NCI-H748 treated with DMSO at 0.1 percent for 48 hours (cell line): ENCODE data around the gene B3GALNT2.
"Not testable (repeated sequence)": the region's sequence is repeated elsewhere in the genome, so short reads cannot be mapped to it uniquely, and the experiment has no call there.

Experiments used
- DNase-seq: peaks from one replicate; lab custom pipeline; 2025; lab: John Stamatoyannopoulos, UW

Gene B3GALNT2

DNA sequence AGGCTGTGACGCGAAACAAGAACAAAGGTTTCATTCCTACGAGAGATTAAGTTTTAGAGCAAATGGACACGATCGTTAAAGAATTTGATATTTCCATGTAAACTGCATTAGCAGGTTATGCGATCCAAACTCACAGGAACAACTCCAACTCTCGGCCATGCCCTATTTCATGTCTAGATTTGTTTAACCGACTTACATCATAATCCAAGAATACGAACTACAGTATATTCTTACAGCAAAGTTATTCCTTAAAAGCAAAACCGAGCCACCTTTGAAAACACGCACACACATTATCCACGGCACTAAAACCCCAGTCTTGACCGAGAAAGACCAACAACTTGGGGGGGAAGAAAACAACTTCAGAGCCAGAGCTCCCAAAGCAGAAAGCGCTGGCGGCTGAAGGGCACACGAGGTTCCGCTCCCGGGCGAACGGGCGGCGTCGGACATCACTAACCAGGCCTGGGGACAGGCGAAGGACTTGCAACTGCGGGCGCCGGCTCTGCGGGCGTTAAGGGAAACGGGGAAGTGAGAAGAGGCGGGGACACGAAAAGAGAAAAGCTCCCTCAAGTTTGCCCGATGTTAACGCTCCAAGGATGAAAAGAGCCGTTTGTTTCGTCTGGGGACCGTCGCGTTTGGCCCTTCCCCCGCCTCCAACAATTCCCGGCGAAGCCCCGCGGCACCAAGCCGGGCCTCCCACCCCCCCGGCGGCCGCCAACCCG lies 690 bp downstream of the B3GALNT2 start:
- DNase-seq = peak; percentile 38

DNA sequence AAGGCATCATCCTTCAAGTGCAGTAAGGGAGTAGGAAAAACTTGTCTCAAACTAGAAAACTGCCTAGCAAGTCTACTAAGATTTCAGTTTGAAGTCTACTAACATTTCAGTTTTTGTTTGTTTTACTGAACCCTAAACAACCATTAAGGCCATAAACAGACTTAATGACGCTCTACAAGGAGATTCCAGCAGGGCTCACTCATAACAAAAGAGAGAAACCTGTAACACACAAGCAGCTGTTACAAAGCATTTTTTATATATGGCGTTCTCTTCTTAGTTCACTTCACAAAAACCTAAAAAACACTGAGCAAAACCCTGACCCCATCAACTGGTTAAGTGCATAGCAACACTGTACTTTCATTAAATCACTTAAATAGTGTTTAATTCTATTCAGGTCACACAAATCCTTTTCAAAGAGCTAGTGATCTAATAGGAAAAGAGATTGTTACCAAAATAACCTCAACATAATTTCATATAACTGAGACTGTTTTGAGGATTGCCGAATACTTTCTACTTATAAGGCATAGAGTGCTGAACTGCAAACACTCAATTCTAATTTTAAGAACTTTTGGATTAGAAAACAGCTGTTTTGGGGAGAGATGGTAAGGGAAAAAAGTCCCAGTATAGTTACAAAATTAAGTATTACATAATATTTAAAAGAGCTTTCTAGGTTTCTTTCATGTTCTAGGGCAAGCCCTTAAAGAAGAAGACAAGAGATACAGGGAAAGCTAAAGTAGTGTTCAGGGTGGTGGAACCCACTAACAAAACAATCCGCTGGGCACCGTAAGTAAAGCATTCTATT lies 1.4 kb downstream of the B3GALNT2 start:
- DNase-seq = no peak

DNA sequence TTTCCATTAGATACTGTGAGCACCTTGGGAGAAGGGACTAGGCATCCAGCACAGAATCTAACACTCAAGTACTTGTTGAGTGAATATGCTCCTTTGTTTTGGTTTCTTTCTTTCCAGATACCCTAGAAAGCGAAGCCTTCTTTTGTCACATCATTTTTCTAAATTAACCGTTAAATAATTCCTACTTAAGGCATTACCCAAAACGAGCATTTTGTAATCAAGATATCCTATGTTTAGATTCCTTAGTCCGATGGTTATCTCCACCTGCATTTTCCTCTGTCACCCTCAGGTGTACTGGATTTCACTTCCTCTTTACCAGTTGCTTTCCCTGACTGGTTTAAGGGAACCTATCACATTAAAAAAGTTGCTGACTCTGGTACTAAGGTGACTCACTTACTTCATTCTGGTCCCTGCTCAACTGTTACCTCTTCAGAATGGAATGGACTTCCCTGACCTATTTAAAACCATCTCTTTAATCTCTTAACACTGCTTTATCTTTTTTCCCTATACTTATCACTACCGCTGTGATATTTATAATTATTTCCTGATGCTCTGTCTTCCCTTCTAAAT lies 3.2 kb downstream of the B3GALNT2 start:
- DNase-seq = no peak

DNA sequence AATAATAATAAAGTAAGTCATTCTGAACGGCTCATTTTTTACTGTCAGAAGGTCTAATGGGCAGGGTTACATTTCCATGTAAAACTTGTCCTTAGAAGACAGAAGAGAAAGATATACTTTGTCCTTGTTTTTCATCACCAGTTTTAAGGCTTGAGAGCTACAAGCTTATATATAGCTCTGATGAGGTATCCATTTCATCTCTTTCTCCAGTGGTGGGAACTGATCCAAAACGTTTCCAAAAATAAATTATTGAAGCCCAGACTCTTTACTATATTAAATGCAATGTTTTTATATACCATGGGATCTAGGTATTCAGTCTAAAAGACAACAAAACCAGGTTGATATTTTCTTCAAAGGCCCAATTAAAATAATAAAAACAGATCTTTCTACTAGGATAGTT lies 8.7 kb downstream of the B3GALNT2 start:
- no peak for DNase-seq

DNA sequence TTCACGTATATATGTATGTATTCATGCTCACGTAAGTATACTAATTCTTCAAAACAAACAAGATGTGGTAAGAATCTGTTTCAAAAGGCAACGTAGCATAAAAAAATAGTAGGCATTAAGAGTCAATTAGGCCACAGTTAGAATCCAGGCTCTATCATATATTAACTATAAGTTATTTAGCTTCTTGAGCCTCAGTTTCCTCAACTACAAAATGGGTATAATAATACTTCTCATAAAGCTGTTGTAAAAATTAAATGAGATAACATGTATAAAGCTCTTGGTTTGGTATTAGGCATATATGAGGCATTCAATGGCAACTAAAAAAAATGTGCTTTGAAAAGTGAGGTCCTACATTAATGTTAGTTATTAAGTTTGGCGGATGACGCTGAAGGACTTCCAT lies 9.2 kb downstream of the B3GALNT2 start:
- no peak for DNase-seq

DNA sequence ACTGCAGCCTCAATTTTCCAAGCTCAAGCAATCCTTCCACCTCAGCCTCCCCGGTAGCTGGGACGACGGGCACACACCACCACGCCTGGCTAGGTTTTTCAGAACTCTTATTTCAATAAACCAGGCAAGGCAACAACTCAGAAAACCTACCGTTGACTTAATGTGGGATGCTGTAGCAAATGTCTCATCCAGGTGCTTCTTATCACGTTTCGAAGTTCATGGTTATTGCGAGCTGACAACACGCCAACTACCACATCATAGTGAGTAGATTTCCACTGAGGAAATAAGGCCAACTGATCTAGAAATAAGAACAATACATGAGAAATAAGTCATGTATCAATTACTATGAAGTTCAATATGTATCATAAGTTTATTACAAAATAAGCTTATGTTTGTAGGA lies 9.7 kb downstream of the B3GALNT2 start:
- no peak for DNase-seq

DNA sequence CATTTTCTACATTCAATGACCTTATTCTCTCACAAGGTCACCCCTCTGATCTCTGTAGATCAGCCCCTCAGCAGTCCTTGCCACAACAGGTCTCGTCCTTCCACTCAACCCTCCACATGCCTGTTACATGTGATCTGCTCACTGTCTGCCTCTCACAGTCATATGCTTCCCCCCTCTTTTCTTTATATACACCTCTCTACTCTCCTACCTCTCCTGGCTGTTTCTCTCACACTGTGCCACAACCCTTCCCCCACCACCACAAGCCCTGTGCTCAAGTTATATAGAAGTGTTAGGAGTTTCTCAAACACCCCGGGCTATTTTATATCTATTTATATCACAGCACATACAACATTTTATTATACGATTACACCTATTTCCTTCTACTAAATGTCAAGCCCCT lies 12.6 kb downstream of the B3GALNT2 start:
- no peak for DNase-seq

DNA sequence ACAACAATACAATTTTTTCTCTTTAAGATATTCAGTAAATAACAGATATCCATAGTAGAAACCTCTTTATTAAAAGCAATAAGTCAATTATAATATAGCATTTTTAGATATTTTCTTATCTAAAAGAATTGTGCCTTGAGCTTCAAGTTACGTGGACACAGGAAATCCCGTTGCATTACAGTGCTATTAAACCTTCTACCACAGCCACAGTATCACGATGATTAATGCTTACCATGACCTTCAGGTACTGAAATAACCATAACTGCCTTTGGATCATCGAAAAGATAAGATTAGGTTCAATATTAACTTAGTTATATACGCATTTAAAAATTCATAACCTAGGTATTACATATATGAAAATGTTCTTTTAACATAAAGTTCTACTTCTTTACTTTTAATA lies 17.9 kb downstream of the B3GALNT2 start:
- DNase-seq = no peak

DNA sequence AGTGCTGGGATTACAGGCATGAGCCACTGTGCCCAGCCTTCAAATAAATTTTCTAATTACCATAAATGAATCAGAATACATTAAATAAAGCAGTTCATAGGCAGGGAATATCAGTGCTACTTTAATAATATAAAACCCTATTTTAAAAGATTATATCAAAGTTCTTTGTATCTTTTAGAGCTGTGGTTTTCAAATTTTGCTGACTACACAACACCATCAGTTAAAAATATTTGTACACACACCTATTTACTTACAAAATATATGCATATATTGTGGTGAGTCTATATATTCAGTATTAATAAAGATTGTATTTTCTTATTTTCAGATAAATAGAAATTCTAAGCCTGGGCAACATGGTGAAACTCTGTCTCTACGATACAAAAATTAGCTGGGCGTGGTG lies 18.7 kb downstream of the B3GALNT2 start:
- DNase-seq = no peak

DNA sequence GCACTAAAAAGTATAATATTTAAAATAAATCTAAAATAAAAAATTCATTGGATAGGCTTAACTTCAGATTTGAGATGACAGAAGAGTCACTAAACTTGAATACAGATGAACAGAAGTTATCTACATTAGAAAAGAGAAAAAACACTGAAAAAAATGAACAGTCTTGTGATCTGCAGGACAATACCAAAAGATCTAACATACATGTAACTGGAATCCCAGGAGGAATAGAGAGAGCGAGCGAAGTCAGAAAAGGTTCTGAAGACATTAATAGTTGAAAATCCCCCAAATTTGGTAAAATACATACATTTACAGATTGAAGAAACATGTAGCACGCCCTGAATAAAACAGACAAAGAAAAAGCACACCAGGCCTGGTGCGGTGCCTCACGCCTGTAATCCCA lies 21.2 kb downstream of the B3GALNT2 start:
- DNase-seq = no peak

DNA sequence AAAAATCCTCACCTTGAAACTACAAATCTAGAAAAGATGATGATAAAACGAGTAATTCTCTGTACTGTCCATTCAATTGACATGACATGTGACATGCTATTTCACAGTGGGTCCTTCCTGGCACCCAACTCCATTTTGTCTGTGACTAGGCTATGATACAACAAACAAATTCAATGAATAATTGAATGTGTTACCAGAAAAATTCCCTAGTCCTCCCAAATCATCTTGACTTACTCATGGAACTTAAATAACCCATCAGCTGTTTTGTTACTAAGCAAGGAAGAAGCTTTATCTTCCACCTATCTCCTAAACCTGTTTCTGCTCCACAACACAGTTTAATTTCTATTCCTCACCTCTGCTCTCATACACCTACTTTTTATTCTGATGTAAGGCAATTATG lies 30.4 kb downstream of the B3GALNT2 start:
- DNase-seq = no peak

DNA sequence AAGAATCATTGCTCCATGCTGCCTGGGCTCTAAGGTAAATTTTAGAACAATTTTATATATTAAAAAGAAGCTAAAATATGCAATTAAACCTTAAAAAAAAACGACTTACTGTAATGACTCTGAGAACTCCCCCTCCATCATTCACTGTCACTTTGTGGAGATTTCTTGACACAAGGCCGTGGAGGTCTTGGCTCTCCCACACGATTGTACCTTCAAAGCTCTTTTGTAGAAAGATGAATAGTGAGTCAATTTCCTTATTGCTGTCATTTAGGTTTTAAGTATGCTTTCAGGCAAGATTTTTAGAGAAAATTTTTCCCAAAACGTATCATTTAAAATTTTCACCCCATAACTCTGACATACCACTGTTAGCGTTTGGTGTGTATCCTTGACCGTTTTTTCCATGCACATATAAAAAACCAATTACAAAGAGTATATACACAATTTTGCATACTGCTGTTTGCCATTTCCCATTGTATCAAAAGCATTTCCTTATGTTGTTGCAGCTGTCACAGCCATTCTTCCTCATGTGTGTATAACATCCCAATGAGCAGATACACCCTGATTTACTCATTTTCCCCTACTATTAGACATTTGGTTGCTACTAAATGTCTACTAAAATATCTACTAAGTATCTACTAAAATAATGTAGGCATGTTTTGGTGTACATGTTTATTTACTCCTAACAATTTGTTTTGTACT lies 33.4 kb downstream of the B3GALNT2 start:
- no peak for DNase-seq

DNA sequence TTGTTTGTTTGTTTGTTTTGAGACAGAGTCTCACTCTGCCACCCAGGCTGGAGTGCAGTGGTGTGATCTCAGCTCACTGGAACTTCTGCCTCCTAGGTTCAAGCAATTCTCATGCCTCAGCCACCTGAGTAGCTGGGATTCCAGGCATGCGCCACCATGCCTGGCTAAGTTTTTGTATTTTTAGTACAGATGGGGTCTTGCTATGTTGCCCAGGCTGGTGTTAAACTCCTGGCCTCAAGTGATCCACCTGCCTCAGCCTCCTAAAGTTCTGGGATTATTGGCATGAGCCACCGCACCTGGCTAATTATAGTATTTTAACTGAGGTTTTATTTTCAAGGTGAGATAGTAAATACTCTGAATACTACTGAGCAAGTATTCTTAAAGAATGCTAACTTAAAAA lies 34.4 kb downstream of the B3GALNT2 start:
- not testable (repeated sequence) for DNase-seq

DNA sequence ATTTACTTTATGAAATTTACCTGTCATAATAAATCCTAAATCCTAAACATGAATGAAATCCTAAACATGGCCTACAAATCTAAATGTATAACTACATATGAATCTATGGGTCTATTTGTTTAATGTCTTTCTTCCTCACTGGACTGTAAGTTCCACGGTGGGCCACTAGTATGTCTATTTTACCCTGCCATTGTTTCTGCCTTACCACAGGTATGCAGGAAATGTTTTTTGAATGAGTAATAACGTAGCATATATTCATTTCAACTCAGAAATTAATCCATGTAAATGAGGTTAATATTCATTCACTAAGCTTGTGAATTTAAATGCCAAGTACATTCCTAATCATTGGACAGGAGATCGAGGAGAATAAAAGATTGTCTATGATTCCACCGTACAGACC lies 35.3 kb downstream of the B3GALNT2 start:
- no peak for DNase-seq

DNA sequence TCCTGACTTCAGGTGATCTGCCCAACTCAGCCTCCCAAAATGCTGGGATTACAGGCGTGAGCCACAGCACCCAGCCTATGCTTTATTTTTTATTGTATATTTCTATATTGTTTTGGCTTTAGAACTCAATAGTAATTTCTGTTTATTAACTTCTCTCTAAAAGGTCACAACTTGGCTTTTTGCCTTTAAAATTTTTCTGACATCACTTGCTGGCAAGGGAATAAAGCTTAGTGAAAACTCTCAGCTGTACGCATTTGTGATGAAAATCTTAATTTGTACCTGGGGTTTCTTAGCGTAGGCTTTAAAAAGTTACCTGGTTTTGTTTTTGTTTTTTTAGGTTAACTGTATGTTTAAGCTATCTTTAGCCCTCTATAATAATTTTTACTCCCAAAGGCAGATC lies 36.2 kb downstream of the B3GALNT2 start:
- DNase-seq = no peak

DNA sequence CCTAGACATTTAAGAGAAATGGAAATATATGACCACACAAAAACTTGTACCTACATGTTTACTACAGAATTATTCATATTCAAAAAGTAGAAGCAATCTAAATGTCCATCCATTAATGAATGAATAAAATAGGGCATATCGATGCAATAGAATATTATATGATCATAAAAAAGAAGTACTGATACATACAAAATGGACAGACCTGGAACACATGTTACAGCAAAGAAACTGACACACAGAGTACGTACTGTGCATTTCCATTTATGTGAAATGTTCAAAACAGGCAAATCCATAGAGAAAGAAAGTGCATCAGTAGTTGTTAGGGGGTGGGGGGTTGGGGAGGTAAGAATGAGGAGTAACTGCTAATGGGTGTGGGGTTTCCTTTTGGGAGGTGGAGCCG lies 39.2 kb downstream of the B3GALNT2 start:
- no peak for DNase-seq

DNA sequence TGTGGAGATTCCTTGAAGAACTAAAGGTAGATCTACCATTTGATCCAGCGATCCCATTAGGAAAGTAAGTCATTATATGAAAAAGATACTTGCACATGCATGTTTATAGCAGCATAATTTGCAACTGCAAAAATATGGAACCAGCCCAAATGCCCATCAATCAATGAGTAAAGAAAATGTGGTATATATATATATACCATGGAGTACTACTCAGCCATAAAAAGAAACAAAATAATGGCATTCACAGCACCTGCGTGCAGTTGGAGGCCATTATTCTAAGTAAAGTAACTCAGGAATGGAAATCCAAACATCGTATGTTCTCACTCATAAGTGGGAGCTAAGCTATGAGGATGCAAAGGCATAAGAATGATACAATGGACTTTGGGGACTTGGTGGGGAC lies 41.4 kb downstream of the B3GALNT2 start:
- DNase-seq = not testable (repeated sequence)

DNA sequence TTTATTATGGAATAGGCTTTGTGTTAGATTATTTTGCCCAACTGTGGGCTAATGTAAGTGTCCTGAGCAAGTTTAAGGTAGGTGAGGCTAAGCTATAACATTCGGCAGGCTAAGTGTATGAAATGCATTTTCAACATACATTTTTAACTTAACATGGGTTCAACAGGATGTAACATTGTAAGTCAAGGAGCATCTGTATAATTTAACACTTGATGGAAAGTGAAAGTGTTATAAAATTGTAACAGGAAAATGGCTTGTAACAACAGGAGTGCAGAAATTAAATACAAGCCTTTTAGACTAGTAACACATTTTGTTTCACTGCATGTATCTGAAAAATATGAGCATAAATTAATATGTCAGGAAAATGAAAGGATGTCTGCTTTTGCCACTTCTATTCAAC lies 42.3 kb downstream of the B3GALNT2 start:
- DNase-seq = no peak

DNA sequence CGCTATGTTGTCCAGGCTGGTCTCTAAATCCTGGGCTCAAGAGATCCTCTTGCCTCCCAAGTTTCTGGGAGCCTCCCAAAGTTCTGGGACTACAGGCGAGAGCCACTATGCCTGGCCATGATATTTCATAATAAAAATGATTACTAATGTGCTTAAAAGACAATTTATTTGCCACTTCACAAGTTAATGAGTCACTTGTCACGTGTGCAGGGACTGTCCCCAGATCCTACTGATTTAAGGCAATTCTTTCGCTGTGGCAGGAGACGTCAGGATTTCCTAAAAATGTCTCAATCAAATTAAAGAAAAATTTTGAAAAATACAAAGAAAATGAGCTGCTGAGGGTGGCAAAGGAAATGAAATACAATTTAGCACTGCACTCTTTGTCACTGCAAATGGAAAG lies 43.5 kb downstream of the B3GALNT2 start:
- DNase-seq = no peak

DNA sequence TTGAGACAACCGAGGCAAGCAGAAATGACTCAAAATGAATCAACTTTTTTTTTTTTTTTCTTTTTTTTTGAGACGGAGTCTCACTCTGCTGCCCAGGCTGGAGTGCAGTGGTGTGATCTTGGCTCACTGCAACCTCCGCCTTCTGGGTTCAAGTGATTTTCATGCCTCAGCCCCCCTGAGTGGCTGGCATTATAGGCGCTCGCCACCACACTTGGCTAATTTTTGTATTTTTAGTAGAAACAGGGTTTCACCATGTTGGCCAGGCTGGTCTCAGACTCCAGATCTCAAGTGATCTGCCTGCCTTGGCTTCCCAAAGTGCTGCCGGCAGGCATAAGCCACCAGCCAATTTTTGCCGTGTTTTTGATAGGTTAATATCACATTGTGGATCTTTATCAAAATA lies 46.4 kb downstream of the B3GALNT2 start:
- DNase-seq = not testable (repeated sequence)

DNA sequence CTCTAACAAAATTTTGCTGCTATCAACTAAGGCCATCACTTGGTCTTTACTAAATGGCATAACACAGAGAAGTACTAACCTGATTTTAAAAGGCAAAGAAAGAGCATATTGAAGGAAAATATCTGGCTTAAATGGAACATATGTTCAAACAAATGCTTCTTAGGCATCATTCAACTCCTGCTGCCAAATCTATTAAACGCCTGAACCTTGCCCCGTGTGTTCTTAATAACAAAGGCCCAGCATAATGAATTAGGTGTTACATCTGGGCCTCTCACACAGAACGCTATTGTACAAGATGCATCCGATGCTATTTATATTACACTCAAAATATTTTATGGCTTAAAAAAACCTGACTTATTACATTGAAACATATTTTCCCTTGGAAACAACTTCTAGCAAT lies 48.4 kb downstream of the B3GALNT2 start:
- DNase-seq = no peak

DNA sequence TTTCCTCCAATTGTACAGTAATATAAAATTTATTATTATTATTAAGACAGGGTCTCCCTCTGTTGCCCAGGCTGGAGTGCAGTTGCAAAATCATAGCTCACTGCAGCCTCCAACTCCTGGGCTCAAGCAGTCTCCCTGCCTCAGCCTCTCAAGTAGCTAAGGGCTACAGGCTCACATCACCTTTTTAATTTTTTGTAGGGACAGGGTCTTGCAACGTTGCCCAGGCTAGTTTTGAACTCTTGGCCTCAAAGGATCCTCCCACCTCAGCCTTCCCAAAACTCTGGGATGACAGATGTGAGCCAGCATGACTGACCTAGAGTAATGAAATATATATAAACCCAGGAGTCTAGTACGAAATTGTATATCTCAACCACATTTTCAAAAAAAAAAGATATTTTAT lies 49.2 kb downstream of the B3GALNT2 start:
- no peak for DNase-seq

DNA sequence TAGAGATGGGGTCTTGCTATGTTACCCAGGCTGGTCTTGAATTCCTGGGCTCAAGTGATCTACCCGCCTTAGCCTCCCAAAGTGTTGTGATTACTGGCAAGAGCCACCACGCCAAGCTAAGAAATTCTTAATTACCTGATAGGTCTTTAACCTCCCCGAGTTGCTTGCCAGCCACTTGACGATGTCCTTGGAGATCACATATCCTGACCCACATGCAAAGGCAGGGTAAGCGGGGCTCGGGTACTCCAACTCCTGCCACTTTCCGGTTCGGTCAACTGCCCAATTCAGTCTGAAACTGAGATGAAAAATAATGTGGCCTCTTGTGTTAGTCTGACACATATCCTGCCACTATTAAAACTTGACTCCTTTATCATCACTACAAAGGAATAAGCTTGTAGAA lies 50.2 kb downstream of the B3GALNT2 start:
- no peak for DNase-seq
